HepG2 (cell line): ENCODE data around the gene ZFPM1. TPM values are rescaled to one million over a fixed set of nuclear protein-coding genes. Genes with fewer than 3 reads are reported as not detected.

Source experiments
- ARNT2 ChIP-seq: sonication (generic); formaldehyde crosslinking; IDR thresholded peaks from 2 replicates; pipeline ENCODE4 v1.8.0; 2022; ENCODE audit warnings: mild to moderate bottlenecking, low read depth, missing genetic modification reagents, moderate library complexity
- CENPX ChIP-seq: sonication (generic); formaldehyde crosslinking; IDR thresholded peaks from 2 replicates; pipeline ENCODE4 v1.9.0; 2021; ENCODE audit warnings: mild to moderate bottlenecking, missing genetic modification reagents, moderate library complexity
- HES4 ChIP-seq: sonication (generic); formaldehyde crosslinking; IDR thresholded peaks from 2 replicates; pipeline ENCODE4 v1.9.0; 2021; ENCODE audit warnings: mild to moderate bottlenecking, missing genetic modification reagents, borderline replicate concordance
- ISX ChIP-seq: sonication (generic); formaldehyde crosslinking; conservative IDR thresholded peaks from 2 replicates; pipeline ENCODE4 v1.5.0; 2020; ENCODE audit warnings: missing genetic modification reagents
- MAF1 ChIP-seq: sonication (generic); formaldehyde crosslinking; IDR thresholded peaks from 2 replicates; pipeline ENCODE4 v1.5.0; 2020; ENCODE audit warnings: missing genetic modification reagents, borderline replicate concordance
- MAFG ChIP-seq: sonication (generic); formaldehyde crosslinking; IDR thresholded peaks from 2 replicates; pipeline ENCODE4 v1.5.1; 2020; ENCODE audit warnings: mild to moderate bottlenecking, missing genetic modification reagents
- NFE2L1 ChIP-seq: sonication (generic); formaldehyde crosslinking; IDR thresholded peaks from 2 replicates; pipeline ENCODE4 v1.4.0; 2020; ENCODE audit warnings: missing genetic modification reagents, mild to moderate bottlenecking, borderline replicate concordance
- NFKB2 ChIP-seq: sonication (generic); formaldehyde crosslinking; IDR thresholded peaks from 2 replicates; pipeline ENCODE4 v1.4.0; 2020; ENCODE audit warnings: missing genetic modification reagents, borderline replicate concordance
- PCBP1 ChIP-seq: fragments of 200-400 bp; formaldehyde crosslinking; IDR thresholded peaks from 2 replicates; pipeline ENCODE4 v1.6.1; 2017; ENCODE audit warnings: mild to moderate bottlenecking, low read depth, low read length, borderline replicate concordance
- PPARG ChIP-seq: conservative IDR thresholded peaks from 2 replicates; pipeline ENCODE4 v1.6.1; 2016; ENCODE audit warnings: missing biosample characterization, missing genetic modification reagents
- RARA ChIP-seq: IDR thresholded peaks from 2 replicates; pipeline ENCODE4 v1.6.1; 2016; ENCODE audit warnings: missing genetic modification reagents, missing compliant biosample characterization
- SRF ChIP-seq: IDR thresholded peaks from 2 replicates; pipeline ENCODE4 v1.6.1; 2011; ENCODE audit warnings: mild to moderate bottlenecking, low read depth, low read length, moderate library complexity
- TARDBP ChIP-seq: sonication (generic); formaldehyde crosslinking; IDR thresholded peaks from 2 replicates; pipeline ENCODE4 v1.8.0; 2022; ENCODE audit warnings: mild to moderate bottlenecking, missing genetic modification reagents
- TEAD2 ChIP-seq: sonication (generic); formaldehyde crosslinking; IDR thresholded peaks from 2 replicates; pipeline ENCODE4 v1.9.0; 2021; ENCODE audit warnings: missing genetic modification reagents
- TOE1 ChIP-seq: sonication (generic); formaldehyde crosslinking; IDR thresholded peaks from 2 replicates; pipeline ENCODE4 v1.4.0; 2020; ENCODE audit warnings: mild to moderate bottlenecking, missing genetic modification reagents
- ZC3H4 ChIP-seq: sonication (generic); formaldehyde crosslinking; IDR thresholded peaks from 2 replicates; pipeline ENCODE4 v1.4.0; 2020; ENCODE audit warnings: missing genetic modification reagents, borderline replicate concordance
- ZFP62 ChIP-seq: sonication (generic); formaldehyde crosslinking; IDR thresholded peaks from 2 replicates; pipeline ENCODE4 v1.4.0; 2020; ENCODE audit warnings: missing genetic modification reagents
- ZNF570 ChIP-seq: sonication (generic); formaldehyde crosslinking; IDR thresholded peaks from 2 replicates; pipeline ENCODE4 v1.4.0; 2020; ENCODE audit warnings: mild to moderate bottlenecking, missing genetic modification reagents, borderline replicate concordance
- ZNF670 ChIP-seq: sonication (generic); formaldehyde crosslinking; IDR thresholded peaks from 2 replicates; pipeline ENCODE4 v1.8.0; 2022; ENCODE audit warnings: mild to moderate bottlenecking, missing genetic modification reagents, borderline replicate concordance
- ZNF839 ChIP-seq: sonication (generic); formaldehyde crosslinking; IDR thresholded peaks from 2 replicates; pipeline ENCODE4 v1.4.0; 2020; ENCODE audit warnings: missing genetic modification reagents, mild to moderate bottlenecking, borderline replicate concordance
- ZSCAN9 ChIP-seq: IDR thresholded peaks from 2 replicates; pipeline ENCODE4 v1.6.1; 2016; ENCODE audit warnings: borderline replicate concordance
- ZZZ3 ChIP-seq: sonication (generic); formaldehyde crosslinking; IDR thresholded peaks from 2 replicates; pipeline ENCODE4 v1.4.0; 2020; ENCODE audit warnings: missing genetic modification reagents, mild to moderate bottlenecking, borderline replicate concordance
- polyA plus RNA-seq, 8 experiments: library from polyadenylated mRNA; depleted of rRNA in 3 of 8; stranded (reverse) in 7 of 8; unstranded in 1 of 8; fragments of >200 nt; fragmentation: Illumina TruSeq in 4 of 8; extraction: Trizol in 4 of 8; gene quantifications; 2 replicates each; pipeline versions ENCODE4 v1.2.1 to v1.2.3, GENCODE V29; 2011 to 2016; ENCODE audit warnings: low read depth in 4 of 8, missing spikeins in 1 of 8, mixed read lengths in 1 of 8; ENCODE audit not compliant: insufficient read depth in 1 of 8
- total RNA-seq, 5 experiments: library from RNA; depleted of rRNA; stranded (reverse); fragments of >200 nt; fragmentation: Illumina TruSeq; extraction: Trizol; gene quantifications; 2 replicates each; pipeline ENCODE4 v1.2.3, GENCODE V29; 2016; ENCODE audit warnings: low read depth in 1 of 5
- TF ChIP-seq, protein P1 (sequence below): sonication (generic); formaldehyde crosslinking; IDR thresholded peaks from 2 replicates; pipeline ENCODE4 v1.4.0; 2020; ENCODE audit warnings: low read depth, missing genetic modification reagents
- TF ChIP-seq, protein P2 (sequence below): sonication (generic); formaldehyde crosslinking; IDR thresholded peaks from 2 replicates; pipeline ENCODE4 v1.4.0; 2020; ENCODE audit warnings: mild to moderate bottlenecking, low read depth, missing genetic modification reagents
- TF ChIP-seq, protein P3 (sequence below): sonication (generic); formaldehyde crosslinking; IDR thresholded peaks from 2 replicates; pipeline ENCODE4 v1.5.0; 2020; ENCODE audit warnings: missing genetic modification reagents

The ZFPM1 gene
- total and polyA plus RNA-seq, 2 of the 13 experiments (the other 11 are each of a cell fraction or from before 2014, with no cell fraction given), result 1.3 to 3.8 TPM

DNA sequence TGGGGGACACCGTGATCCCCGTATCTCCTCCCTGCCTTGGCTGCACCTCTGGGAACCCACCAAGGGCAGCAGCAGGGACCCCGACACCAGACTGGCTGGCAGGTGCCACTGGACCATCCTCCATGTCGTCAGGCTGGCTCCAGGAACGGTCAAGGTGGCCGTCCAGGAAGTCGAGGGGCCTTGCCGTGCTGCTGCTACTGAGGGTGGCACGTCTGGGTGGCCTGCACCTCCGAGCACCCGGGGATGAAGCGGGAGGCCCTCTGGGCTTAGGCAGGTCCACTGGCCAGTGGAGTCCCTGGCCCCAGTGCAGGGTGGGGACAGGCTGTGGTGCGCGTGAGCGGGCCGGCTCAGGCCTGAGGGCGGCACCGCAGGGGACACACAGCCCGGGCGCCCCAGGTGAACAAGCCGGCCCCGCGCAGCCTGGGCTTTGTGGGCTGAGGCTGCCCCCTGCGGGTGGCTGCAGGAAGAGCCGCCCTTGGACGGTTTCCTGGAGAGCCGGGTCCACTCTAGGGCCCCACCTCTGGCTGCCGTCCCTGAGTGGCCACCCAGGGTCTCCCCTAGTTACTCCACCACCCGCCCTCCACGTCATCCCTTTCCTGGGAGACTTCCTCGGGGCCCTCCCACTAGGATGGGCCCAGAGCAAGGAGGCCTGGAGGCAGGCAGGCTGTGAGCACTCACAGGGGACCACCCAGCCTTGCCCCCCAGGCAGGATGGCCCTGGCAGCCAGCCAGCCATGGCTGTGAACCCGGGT, 74.3 kb downstream of the ZFPM1 start (continued):
- TF ChIP-seq PCBP1, result peak; percentile 15; the same call in 1 of the 2 replicates
- no peak for TF ChIP-seq MAFG (CRISPR knock-in tag)
- TF ChIP-seq ZZZ3 (CRISPR knock-in tag), result no peak
- TF ChIP-seq PPARG, result peak; percentile 52; the same call in 1 of the 2 replicates
- TF ChIP-seq MAF1 (CRISPR knock-in tag), result no peak
- no peak for TF ChIP-seq ZFP62 (CRISPR knock-in tag)
- TF ChIP-seq, protein P1, sequence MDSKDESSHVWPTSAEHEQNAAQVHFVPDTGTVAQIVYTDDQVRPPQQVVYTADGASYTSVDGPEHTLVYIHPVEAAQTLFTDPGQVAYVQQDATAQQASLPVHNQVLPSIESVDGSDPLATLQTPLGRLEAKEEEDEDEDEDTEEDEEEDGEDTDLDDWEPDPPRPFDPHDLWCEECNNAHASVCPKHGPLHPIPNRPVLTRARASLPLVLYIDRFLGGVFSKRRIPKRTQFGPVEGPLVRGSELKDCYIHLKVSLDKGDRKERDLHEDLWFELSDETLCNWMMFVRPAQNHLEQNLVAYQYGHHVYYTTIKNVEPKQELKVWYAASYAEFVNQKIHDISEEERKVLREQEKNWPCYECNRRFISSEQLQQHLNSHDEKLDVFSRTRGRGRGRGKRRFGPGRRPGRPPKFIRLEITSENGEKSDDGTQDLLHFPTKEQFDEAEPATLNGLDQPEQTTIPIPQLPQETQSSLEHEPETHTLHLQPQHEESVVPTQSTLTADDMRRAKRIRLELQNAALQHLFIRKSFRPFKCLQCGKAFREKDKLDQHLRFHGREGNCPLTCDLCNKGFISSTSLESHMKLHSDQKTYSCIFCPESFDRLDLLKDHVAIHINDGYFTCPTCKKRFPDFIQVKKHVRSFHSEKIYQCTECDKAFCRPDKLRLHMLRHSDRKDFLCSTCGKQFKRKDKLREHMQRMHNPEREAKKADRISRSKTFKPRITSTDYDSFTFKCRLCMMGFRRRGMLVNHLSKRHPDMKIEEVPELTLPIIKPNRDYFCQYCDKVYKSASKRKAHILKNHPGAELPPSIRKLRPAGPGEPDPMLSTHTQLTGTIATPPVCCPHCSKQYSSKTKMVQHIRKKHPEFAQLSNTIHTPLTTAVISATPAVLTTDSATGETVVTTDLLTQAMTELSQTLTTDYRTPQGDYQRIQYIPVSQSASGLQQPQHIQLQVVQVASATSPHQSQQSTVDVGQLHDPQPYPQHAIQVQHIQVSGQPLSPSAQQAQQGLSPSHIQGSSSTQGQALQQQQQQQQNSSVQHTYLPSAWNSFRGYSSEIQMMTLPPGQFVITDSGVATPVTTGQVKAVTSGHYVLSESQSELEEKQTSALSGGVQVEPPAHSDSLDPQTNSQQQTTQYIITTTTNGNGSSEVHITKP (CRISPR knock-in tag), result 0 out of 2 replicates have a peak, but pooled peaks have one; percentile 28
- no peak for TF ChIP-seq ZC3H4 (CRISPR knock-in tag)
- TF ChIP-seq ZNF670 (CRISPR knock-in tag), result no peak
- no peak for TF ChIP-seq ISX (CRISPR knock-in tag)
- peak; percentile 67; the same call in 1 of the 2 replicates for TF ChIP-seq ZNF839 (CRISPR knock-in tag)
- TF ChIP-seq TOE1 (CRISPR knock-in tag), result no peak
- no peak for TF ChIP-seq ZNF570 (CRISPR knock-in tag)
- no peak for TF ChIP-seq TEAD2 (CRISPR knock-in tag)
- no peak for TF ChIP-seq HES4 (CRISPR knock-in tag)
- peak; percentile 65; the same call in 1 of the 2 replicates for TF ChIP-seq TARDBP (CRISPR knock-in tag)
- no peak for TF ChIP-seq NFE2L1
- TF ChIP-seq, protein P2, sequence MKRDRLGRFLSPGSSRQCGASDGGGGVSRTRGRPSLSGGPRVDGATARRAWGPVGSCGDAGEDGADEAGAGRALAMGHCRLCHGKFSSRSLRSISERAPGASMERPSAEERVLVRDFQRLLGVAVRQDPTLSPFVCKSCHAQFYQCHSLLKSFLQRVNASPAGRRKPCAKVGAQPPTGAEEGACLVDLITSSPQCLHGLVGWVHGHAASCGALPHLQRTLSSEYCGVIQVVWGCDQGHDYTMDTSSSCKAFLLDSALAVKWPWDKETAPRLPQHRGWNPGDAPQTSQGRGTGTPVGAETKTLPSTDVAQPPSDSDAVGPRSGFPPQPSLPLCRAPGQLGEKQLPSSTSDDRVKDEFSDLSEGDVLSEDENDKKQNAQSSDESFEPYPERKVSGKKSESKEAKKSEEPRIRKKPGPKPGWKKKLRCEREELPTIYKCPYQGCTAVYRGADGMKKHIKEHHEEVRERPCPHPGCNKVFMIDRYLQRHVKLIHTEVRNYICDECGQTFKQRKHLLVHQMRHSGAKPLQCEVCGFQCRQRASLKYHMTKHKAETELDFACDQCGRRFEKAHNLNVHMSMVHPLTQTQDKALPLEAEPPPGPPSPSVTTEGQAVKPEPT, result no peak
- TF ChIP-seq ARNT2 (CRISPR knock-in tag), result no peak
- no peak for TF ChIP-seq CENPX
- no peak for TF ChIP-seq RARA
- TF ChIP-seq, protein P3, sequence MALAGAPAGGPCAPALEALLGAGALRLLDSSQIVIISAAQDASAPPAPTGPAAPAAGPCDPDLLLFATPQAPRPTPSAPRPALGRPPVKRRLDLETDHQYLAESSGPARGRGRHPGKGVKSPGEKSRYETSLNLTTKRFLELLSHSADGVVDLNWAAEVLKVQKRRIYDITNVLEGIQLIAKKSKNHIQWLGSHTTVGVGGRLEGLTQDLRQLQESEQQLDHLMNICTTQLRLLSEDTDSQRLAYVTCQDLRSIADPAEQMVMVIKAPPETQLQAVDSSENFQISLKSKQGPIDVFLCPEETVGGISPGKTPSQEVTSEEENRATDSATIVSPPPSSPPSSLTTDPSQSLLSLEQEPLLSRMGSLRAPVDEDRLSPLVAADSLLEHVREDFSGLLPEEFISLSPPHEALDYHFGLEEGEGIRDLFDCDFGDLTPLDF, result no peak
- peak; percentile 64; the same call in 1 of the 2 replicates for TF ChIP-seq NFKB2
- no peak for TF ChIP-seq SRF
- no peak for TF ChIP-seq ZSCAN9 (CRISPR knock-in tag)
